ENCODE results near the gene DEPDC5.
"Not testable (repeated sequence)": the region's sequence is repeated elsewhere in the genome, so short reads cannot be mapped to it uniquely, and the experiment has no call there.

The DEPDC5 gene

GRCh38 chr22:31752096-31752847 lies 1.5 kb upstream of the DEPDC5 start:
- no peak overlapping the region for H3K9ac ChIP-seq (ENCODE audit: low read length)
- H3K4me1 ChIP-seq (ENCODE audit: control insufficient read depth, insufficient read depth, low read length) = peaks cover 25% of the 10 kb centered on the region

GRCh38 chr22:31753005-31753633 lies 700 bp upstream of the DEPDC5 start:
- Histone ChIP-seq H3K9ac (ENCODE audit: low read length) (peak overlapping the region; percentile 95), H3K4me3 (ENCODE audit: low read length) (peak overlapping the region; percentile 87), H3K36me3 (ENCODE audit: control insufficient read depth, insufficient read depth, low read length) (no peaks in the 10 kb centered on the region), H3K27ac (ENCODE audit: low read depth, low read length) (peak overlapping the region; percentile 98), H3K27me3 (ENCODE audit: control insufficient read depth, insufficient read depth, low read length) (no peaks in the 10 kb centered on the region), H3K4me1 (ENCODE audit: control insufficient read depth, insufficient read depth, low read length) (peaks cover 22% of the 10 kb centered on the region)

More at GRCh38 chr22:31752096-31752847, 1.5 kb upstream of the DEPDC5 start:
- no peaks in the 10 kb centered on the region for H3K27me3 ChIP-seq (ENCODE audit: control insufficient read depth, insufficient read depth, low read length)
- no peak overlapping the region for H3K27ac ChIP-seq (ENCODE audit: low read depth, low read length)
- H3K36me3 ChIP-seq (ENCODE audit: control insufficient read depth, insufficient read depth, low read length) = no peaks in the 10 kb centered on the region
- no peak overlapping the region for H3K4me3 ChIP-seq (ENCODE audit: low read length)

GRCh38 chr22:31754813-31755212 lies 994 bp downstream of the DEPDC5 start:
- peak overlapping the region; percentile 92 for H3K4me3 ChIP-seq (ENCODE audit: low read length)
- H3K27me3 ChIP-seq (ENCODE audit: control insufficient read depth, insufficient read depth, low read length) = no peaks in the 10 kb centered on the region
- H3K36me3 ChIP-seq (ENCODE audit: control insufficient read depth, insufficient read depth, low read length) = peaks cover 2% of the 10 kb centered on the region
- H3K27ac ChIP-seq (ENCODE audit: low read depth, low read length) = no peak overlapping the region
- H3K9ac ChIP-seq (ENCODE audit: low read length) = no peak overlapping the region
- peaks cover 12% of the 10 kb centered on the region for H3K4me1 ChIP-seq (ENCODE audit: control insufficient read depth, insufficient read depth, low read length)

GRCh38 chr22:31757265-31757664 lies 3.4 kb downstream of the DEPDC5 start:
- Histone ChIP-seq H3K27ac (ENCODE audit: low read depth, low read length) (no peak overlapping the region), H3K4me3 (ENCODE audit: low read length) (no peak overlapping the region), H3K9ac (ENCODE audit: low read length) (no peak overlapping the region), H3K36me3 (ENCODE audit: control insufficient read depth, insufficient read depth, low read length) (peaks cover 2% of the 10 kb centered on the region), H3K4me1 (ENCODE audit: control insufficient read depth, insufficient read depth, low read length) (peaks cover 6% of the 10 kb centered on the region), H3K27me3 (ENCODE audit: control insufficient read depth, insufficient read depth, low read length) (no peaks in the 10 kb centered on the region)

GRCh38 chr22:31758860-31759259 lies 5.0 kb downstream of the DEPDC5 start:
- not testable (repeated sequence) for H3K4me1 ChIP-seq (ENCODE audit: control insufficient read depth, insufficient read depth, low read length); H3K36me3 ChIP-seq (ENCODE audit: control insufficient read depth, insufficient read depth, low read length); H3K27me3 ChIP-seq (ENCODE audit: control insufficient read depth, insufficient read depth, low read length); H3K4me3 ChIP-seq (ENCODE audit: low read length); H3K9ac ChIP-seq (ENCODE audit: low read length); H3K27ac ChIP-seq (ENCODE audit: low read depth, low read length)

- Histone ChIP-seq H3K4me1 (ENCODE audit: control insufficient read depth, insufficient read depth, low read length) (no peaks in the 10 kb centered on the region), H3K27ac (ENCODE audit: low read depth, low read length) (no peak overlapping the region), H3K9ac (ENCODE audit: low read length) (no peak overlapping the region), H3K27me3 (ENCODE audit: control insufficient read depth, insufficient read depth, low read length) (no peaks in the 10 kb centered on the region), H3K36me3 (ENCODE audit: control insufficient read depth, insufficient read depth, low read length) (peaks cover 17% of the 10 kb centered on the region), H3K4me3 (ENCODE audit: low read length) (no peak overlapping the region)
These were observed 11.0 kb downstream of the DEPDC5 start for GRCh38 chr22:31764785-31765184.

GRCh38 chr22:31768422-31769059 lies 14.7 kb downstream of the DEPDC5 start:
- Histone ChIP-seq H3K27ac (ENCODE audit: low read depth, low read length) (no peak overlapping the region), H3K4me1 (ENCODE audit: control insufficient read depth, insufficient read depth, low read length) (no peaks in the 10 kb centered on the region), H3K9ac (ENCODE audit: low read length) (no peak overlapping the region), H3K4me3 (ENCODE audit: low read length) (no peak overlapping the region), H3K36me3 (ENCODE audit: control insufficient read depth, insufficient read depth, low read length) (peaks cover 19% of the 10 kb centered on the region), H3K27me3 (ENCODE audit: control insufficient read depth, insufficient read depth, low read length) (no peaks in the 10 kb centered on the region)

- H3K36me3 ChIP-seq (ENCODE audit: control insufficient read depth, insufficient read depth, low read length) = peaks cover 11% of the 10 kb centered on the region
- no peak overlapping the region for H3K9ac ChIP-seq (ENCODE audit: low read length)
- H3K4me1 ChIP-seq (ENCODE audit: control insufficient read depth, insufficient read depth, low read length) = no peaks in the 10 kb centered on the region
- no peak overlapping the region for H3K27ac ChIP-seq (ENCODE audit: low read depth, low read length)
- no peak overlapping the region for H3K4me3 ChIP-seq (ENCODE audit: low read length)
- H3K27me3 ChIP-seq (ENCODE audit: control insufficient read depth, insufficient read depth, low read length) = no peaks in the 10 kb centered on the region
These were observed 19.6 kb downstream of the DEPDC5 start for GRCh38 chr22:31773416-31773815.

GRCh38 chr22:31776231-31776630 lies 22.4 kb downstream of the DEPDC5 start:
- Histone ChIP-seq H3K27me3 (ENCODE audit: control insufficient read depth, insufficient read depth, low read length) (no peaks in the 10 kb centered on the region), H3K4me3 (ENCODE audit: low read length) (no peak overlapping the region), H3K36me3 (ENCODE audit: control insufficient read depth, insufficient read depth, low read length) (peaks cover 18% of the 10 kb centered on the region), H3K27ac (ENCODE audit: low read depth, low read length) (no peak overlapping the region), H3K4me1 (ENCODE audit: control insufficient read depth, insufficient read depth, low read length) (no peaks in the 10 kb centered on the region), H3K9ac (ENCODE audit: low read length) (no peak overlapping the region)

- H3K4me1 ChIP-seq (ENCODE audit: control insufficient read depth, insufficient read depth, low read length) = no peaks in the 10 kb centered on the region
- no peaks in the 10 kb centered on the region for H3K36me3 ChIP-seq (ENCODE audit: control insufficient read depth, insufficient read depth, low read length)
- no peak overlapping the region for H3K27ac ChIP-seq (ENCODE audit: low read depth, low read length)
- H3K9ac ChIP-seq (ENCODE audit: low read length) = no peak overlapping the region
- no peak overlapping the region for H3K4me3 ChIP-seq (ENCODE audit: low read length)
- no peaks in the 10 kb centered on the region for H3K27me3 ChIP-seq (ENCODE audit: control insufficient read depth, insufficient read depth, low read length)
These were observed 36.0 kb downstream of the DEPDC5 start for GRCh38 chr22:31789803-31790202.

- Histone ChIP-seq H3K9ac (ENCODE audit: low read length) (no peak overlapping the region), H3K27ac (ENCODE audit: low read depth, low read length) (no peak overlapping the region), H3K27me3 (ENCODE audit: control insufficient read depth, insufficient read depth, low read length) (no peaks in the 10 kb centered on the region), H3K36me3 (ENCODE audit: control insufficient read depth, insufficient read depth, low read length) (no peaks in the 10 kb centered on the region), H3K4me3 (ENCODE audit: low read length) (no peak overlapping the region), H3K4me1 (ENCODE audit: control insufficient read depth, insufficient read depth, low read length) (no peaks in the 10 kb centered on the region)
These were observed 36.4 kb downstream of the DEPDC5 start for GRCh38 chr22:31790240-31790639.

- not testable (repeated sequence) for H3K9ac ChIP-seq (ENCODE audit: low read length); H3K4me3 ChIP-seq (ENCODE audit: low read length); H3K27me3 ChIP-seq (ENCODE audit: control insufficient read depth, insufficient read depth, low read length); H3K27ac ChIP-seq (ENCODE audit: low read depth, low read length); H3K4me1 ChIP-seq (ENCODE audit: control insufficient read depth, insufficient read depth, low read length)
- H3K36me3 ChIP-seq (ENCODE audit: control insufficient read depth, insufficient read depth, low read length) = peaks cover 30% of the 10 kb centered on the region
These were observed 45.5 kb downstream of the DEPDC5 start for GRCh38 chr22:31799358-31799757.
